ENCODE data around the gene SYP. TPM values are rescaled to one million over a fixed set of nuclear protein-coding genes. Genes with fewer than 3 reads are reported as not detected.

Gene SYP
- total RNA-seq, result 1 to 10 TPM in 2 of 4 donors, under 1 TPM in 2; 0.37 to 1.2 (median 0.83) TPM
- 1 to 10 TPM in 2 of 3 donors, under 1 TPM in 1; 0.76 to 1.6 (median 1.4) TPM for polyA plus RNA-seq
- long read RNA-seq, donor 1, result 0 reads
- long read RNA-seq, donor 2, partial matches to known transcripts, result 0 of 4 reads
- long read RNA-seq, donor 2, other reads (novel, unspliced or antisense), result 3 of 4 reads

DNA sequence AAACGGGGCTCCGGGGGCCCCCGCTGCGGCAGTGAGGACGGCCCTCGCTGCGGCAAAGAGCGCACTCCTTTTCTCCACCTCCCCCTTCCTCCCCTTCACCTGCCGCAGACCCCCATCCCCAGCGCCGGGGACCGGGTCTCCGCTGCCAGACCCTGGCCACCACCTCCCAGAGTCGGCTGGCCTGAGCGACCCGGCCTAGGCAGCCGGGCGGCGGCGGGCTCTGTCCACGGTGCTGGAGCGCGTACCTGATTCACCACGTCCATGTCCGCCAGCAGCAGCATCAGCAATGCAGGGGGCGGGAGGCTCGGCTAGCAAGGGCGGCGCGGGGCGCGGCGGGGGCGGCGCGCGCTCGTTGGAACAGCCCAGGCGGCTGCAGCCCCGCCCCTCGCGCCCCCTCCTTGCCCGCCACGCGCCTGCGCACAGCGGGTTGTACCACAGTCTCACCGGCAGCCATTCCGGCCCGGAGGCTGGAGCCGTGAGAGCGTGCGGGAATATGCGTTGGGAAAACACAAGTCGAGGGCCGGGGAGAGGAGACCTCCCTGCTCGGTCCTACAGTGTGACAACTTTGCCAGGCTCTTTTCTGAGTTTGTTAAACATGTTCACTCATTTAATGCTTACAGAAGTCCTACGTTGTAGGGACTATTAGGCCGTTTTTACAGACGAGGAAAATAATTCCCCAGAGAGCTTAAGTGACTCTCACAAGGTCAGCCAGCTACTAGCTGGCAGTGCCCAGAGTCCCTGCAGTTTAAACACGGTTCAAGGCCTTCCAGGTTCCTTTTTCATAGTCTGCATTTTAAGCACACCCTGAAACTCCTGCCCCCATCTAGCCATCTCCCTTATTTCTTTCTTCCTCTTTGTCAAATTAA lies at the start of gene SYP:
Gene SYP, minus strand, starts transcription at position 288 of the 866 bp plus-strand sequence. Its CDS starts 7 bp downstream, at position 281.
- 0 to 32% (median 0%) methylated on average over 17 to 57 of the region's 61 CpGs for WGBS, 3 donors
- Histone ChIP-seq H3K9me3 (no peaks in the 10 kb centered on the region), H3K36me3 (ENCODE audit: insufficient read depth in 1 of 2, low read depth in 1 of 2) (no peaks in the 10 kb centered on the region), H3K4me1 (no peaks in the 10 kb centered on the region), H3K4me3 (peak within 1 kb of the TSS; percentile 59), H3K27ac (peak within 1 kb of the TSS; percentile 58), H3K27me3 (ENCODE audit: insufficient read depth in 3 of 3, low read length in 2 of 3) (peaks cover 0 to 7% (median 0%) of the 10 kb centered on the region in 3 donors)
- intact Hi-C loops (cut with DNase I), result no loop called here
- DNase-seq (peak; percentile 89 to 93), ATAC-seq (peak; percentile 96 to 98 (median 97))
- TF ChIP-seq CTCF (IDR thresholded peaks at IDR 0.05), result no peak

DNA sequence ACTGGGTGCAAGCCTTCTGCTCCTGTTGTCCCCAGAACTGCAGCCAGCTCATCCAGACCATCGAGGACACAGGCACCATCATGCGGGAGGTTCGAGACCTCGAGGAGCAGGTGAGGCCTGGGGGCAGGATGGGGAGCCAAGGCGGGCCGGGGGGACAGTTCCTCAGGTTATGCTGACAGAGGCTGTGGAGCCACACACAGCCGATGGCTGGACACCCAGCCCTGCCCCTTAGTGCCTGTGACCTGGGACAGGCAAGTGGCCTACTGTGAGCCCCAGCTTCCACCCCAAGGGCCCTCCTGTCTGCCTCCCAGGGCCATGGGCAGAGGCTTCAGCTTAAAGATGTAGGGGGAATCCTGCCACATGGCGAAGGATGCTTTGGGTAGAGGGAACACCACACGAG lies 49.6 kb upstream of the SYP start:
- no peaks in the 10 kb centered on the region for H3K9me3 ChIP-seq
- no peak for TF ChIP-seq CTCF (IDR thresholded peaks at IDR 0.05)
- DNase-seq (no peak), ATAC-seq (no peak)
- peaks cover 0 to 26% of the 10 kb centered on the region in 2 donors for H3K36me3 ChIP-seq (ENCODE audit: insufficient read depth in 1 of 2, low read depth in 1 of 2)
- H3K4me1 ChIP-seq, result no peaks in the 10 kb centered on the region
- intact Hi-C loops (cut with DNase I), result no loop called here
- H3K27me3 ChIP-seq (ENCODE audit: insufficient read depth in 3 of 3, low read length in 2 of 3), result no peaks in the 10 kb centered on the region
- 88 to 89% (median 88%) methylated on average over 8 to 9 of the region's 9 CpGs for WGBS, 3 donors
- no peak overlapping the region for H3K27ac ChIP-seq
- no peak overlapping the region for H3K4me3 ChIP-seq

DNA sequence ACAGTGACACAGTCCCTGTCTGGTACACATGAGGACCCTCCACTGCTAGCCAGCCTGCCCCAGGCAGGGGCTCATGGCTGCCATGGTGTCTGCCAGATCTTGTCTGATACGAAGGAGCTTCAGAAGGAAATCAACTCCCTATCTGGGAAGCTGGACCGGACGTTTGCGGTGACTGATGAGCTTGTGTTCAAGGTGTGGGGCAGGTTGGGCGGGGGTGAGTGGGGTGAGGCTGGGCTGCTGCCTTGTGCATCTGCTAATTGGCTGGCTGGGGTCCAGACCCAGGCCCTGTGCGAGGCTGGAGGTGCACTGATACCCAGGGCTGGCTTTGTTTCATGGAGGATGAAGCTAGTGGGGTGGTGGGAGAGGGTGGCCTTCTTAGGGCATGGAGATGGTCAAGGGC lies 49.1 kb upstream of the SYP start:
- intact Hi-C loops (cut with DNase I), result no loop called here
- WGBS, 3 donors, result 82 to 95% (median 91%) methylated on average over 6 of the region's 6 CpGs

More for the DNA sequence above, 49.1 kb upstream of the SYP start:
- Histone ChIP-seq H3K27me3 (ENCODE audit: insufficient read depth in 3 of 3, low read length in 2 of 3) (no peaks in the 10 kb centered on the region), H3K4me1 (no peaks in the 10 kb centered on the region), H3K4me3 (no peak overlapping the region), H3K27ac (no peak overlapping the region), H3K9me3 (no peaks in the 10 kb centered on the region), H3K36me3 (ENCODE audit: insufficient read depth in 1 of 2, low read depth in 1 of 2) (peaks cover 0 to 32% of the 10 kb centered on the region in 2 donors)
- TF ChIP-seq CTCF (IDR thresholded peaks at IDR 0.05), result no peak
- DNase-seq (no peak), ATAC-seq (no peak)

Measured in psoas muscle (tissue), 8 donors.